OCI-LY7 (cell line): ENCODE results near the gene ZNF609. TPM values are rescaled to one million over a fixed set of nuclear protein-coding genes. Genes with fewer than 3 reads are reported as not detected.

Experiments
- BruUV-seq: library from RNA; stranded (reverse); fragments of 400-500 nt; replicated peaks from 2 replicates; lab custom pipeline; 2021; lab: Mats Ljungman, UMichigan
- CTCF ChIA-PET: fragments of 300-600 bp; sonication (Branson Sonifier 250); formaldehyde crosslinking; loops from one replicate; lab custom pipeline; 2022; ENCODE audit warnings: antibody characterized with exemption; ENCODE audit not compliant: unreplicated experiment; lab: Charles Lee
- POLR2A ChIA-PET: fragments of 300-600 bp; sonication (Branson Sonifier 250); formaldehyde crosslinking; loops from one replicate; lab custom pipeline; 2022; ENCODE audit warnings: antibody characterized with exemption; lab: Charles Lee
- DNase-seq: peaks from one replicate; pipeline ENCODE4 v3.0.0-alpha.2; 2015; ENCODE audit warnings: low spot score
- H2AFZ ChIP-seq: fragments of 200-600 bp; sonication (generic), shearing (Covaris generic); 2 replicates; pipeline ENCODE4 v1.6.1; 2014; ENCODE audit warnings: mild to moderate bottlenecking, antibody characterized with exemption, low read length, moderate library complexity
- H3K27ac ChIP-seq: fragments of 200-600 bp; sonication (generic); 2 replicates; pipeline ENCODE4 v1.5.1; 2014; ENCODE audit warnings: mixed run types, low read depth, mild to moderate bottlenecking, moderate library complexity, low read length, inconsistent platforms; ENCODE audit not compliant: poor library complexity, severe bottlenecking
- H3K36me3 ChIP-seq: fragments of 200-600 bp; sonication (generic); 2 replicates; pipeline ENCODE4 v1.6.1; 2014; ENCODE audit warnings: mild to moderate bottlenecking, antibody characterized with exemption, low read length, moderate library complexity, mixed read lengths; ENCODE audit not compliant: insufficient read depth
- H3K4me1 ChIP-seq: fragments of 200-600 bp; sonication (generic); 2 replicates; pipeline ENCODE4 v1.5.1; 2014; ENCODE audit warnings: mild to moderate bottlenecking, low read length; ENCODE audit not compliant: insufficient read depth, poor library complexity, severe bottlenecking
- H3K4me2 ChIP-seq: fragments of 200-600 bp; sonication (generic); 2 replicates; pipeline ENCODE4 v1.6.1; 2014; ENCODE audit warnings: mild to moderate bottlenecking, low read length
- H3K4me3 ChIP-seq: fragments of 200-600 bp; sonication (generic); 2 replicates; pipeline ENCODE4 v1.5.1; 2014; ENCODE audit warnings: mild to moderate bottlenecking, low read depth, low read length; ENCODE audit not compliant: poor library complexity, severe bottlenecking
- H3K79me2 ChIP-seq: fragments of 200-600 bp; sonication (generic); 2 replicates; pipeline ENCODE4 v1.6.1; 2016; ENCODE audit warnings: low read depth, mild to moderate bottlenecking, low read length, moderate library complexity, mixed read lengths; ENCODE audit not compliant: insufficient read depth
- H3K9me2 ChIP-seq: fragments of 200-600 bp; sonication (generic); 2 replicates; pipeline ENCODE4 v1.6.1; 2016; ENCODE audit warnings: mild to moderate bottlenecking, low read length, mixed read lengths; ENCODE audit not compliant: insufficient read depth
- H3K9me3 ChIP-seq: fragments of 200-600 bp; sonication (generic); 2 replicates; pipeline ENCODE4 v1.6.1; 2014; ENCODE audit warnings: mild to moderate bottlenecking, mixed run types, low read length, mixed read lengths
- H4K20me1 ChIP-seq: fragments of 200-600 bp; sonication (generic); 2 replicates; pipeline ENCODE4 v1.6.1; 2014; ENCODE audit warnings: mild to moderate bottlenecking, antibody characterized with exemption, low read length, moderate library complexity, mixed read lengths; ENCODE audit not compliant: insufficient read depth
- CTCF ChIP-seq: fragments of 200-600 bp; sonication (generic); conservative IDR thresholded peaks from 2 replicates; pipeline ENCODE4 v1.5.1; 2014; ENCODE audit warnings: mild to moderate bottlenecking, antibody characterized with exemption, low read length, moderate library complexity, mixed read lengths
- EZH2phosphoT487 ChIP-seq: fragments of 200-600 bp; sonication (generic); IDR thresholded peaks from 2 replicates; pipeline ENCODE4 v1.6.1; 2018; ENCODE audit warnings: low read depth, borderline replicate concordance, mild to moderate bottlenecking, mixed run types, antibody characterized with exemption, low read length, moderate library complexity, mixed read lengths
- intact Hi-C: fragments of 100-400 bp; cut with micrococcal nuclease; formaldehyde crosslinking; loops from one replicate; pipeline ENCODE4 v1.10.0; 2022; ENCODE audit not compliant: unreplicated experiment
- total RNA-seq, 2 experiments: library from RNA; depleted of rRNA in 1 of 2; stranded (reverse); fragments of >200 nt in 1 of 2; shearing (Covaris generic) in 1 of 2; gene quantifications; 2 replicates each; pipeline ENCODE4 v1.2.3, GENCODE V29; 2014 to 2022

ZNF609 gene
- total RNA-seq, 2 experiments from 2014 or later, result 17.2 to 35.1 TPM

- H3K9me2 ChIP-seq, result no peaks in the 10 kb centered on the region
- H4K20me1 ChIP-seq, result peaks cover 9% of the 10 kb centered on the region; the same call in 1 of the 2 replicates
- peak overlapping the region; percentile 67 for H3K4me2 ChIP-seq
- H3K36me3 ChIP-seq, result peaks cover 29% of the 10 kb centered on the region; the same call in 1 of the 2 replicates
- intact Hi-C loops, result no loop called here
- peaks cover 41% of the 10 kb centered on the region for H3K4me1 ChIP-seq
- peak overlapping the region; percentile 58 for H3K27ac ChIP-seq
- BruUV-seq, result no TSS peak
- CTCF ChIA-PET, result no interaction called here
- H3K9me3 ChIP-seq, result no peaks in the 10 kb centered on the region
- peak overlapping the region; percentile 28 for H3K4me3 ChIP-seq
- no peak overlapping the region for H2AFZ ChIP-seq
- no peak for TF ChIP-seq EZH2phosphoT487
- no peak for TF ChIP-seq CTCF
- no peak for DNase-seq
- peaks cover 43% of the 10 kb centered on the region; the same call in 1 of the 2 replicates for H3K79me2 ChIP-seq
- POLR2A ChIA-PET, result interaction anchor here (0.5 to 2.4 kb wide), 5 partner anchors 9 to 153 kb away, joined by 3 to 7 read pairs (median 4); no protein-coding TSS in a partner anchor
Observed at GRCh38 chr15:64507845-64508244, 47.5 kb downstream of the ZNF609 start.

- DNase-seq, result no peak
- Histone ChIP-seq H3K4me1 (peaks cover 6% of the 10 kb centered on the region), H3K27ac (no peak overlapping the region), H3K36me3 (peaks cover 17% of the 10 kb centered on the region; the same call in 1 of the 2 replicates), H3K9me3 (no peaks in the 10 kb centered on the region), H4K20me1 (no peaks in the 10 kb centered on the region), H3K79me2 (peaks cover 34% of the 10 kb centered on the region; the same call in 1 of the 2 replicates), H2AFZ (no peak overlapping the region), H3K4me3 (no peak overlapping the region), H3K9me2 (no peaks in the 10 kb centered on the region), H3K4me2 (no peak overlapping the region)
- POLR2A ChIA-PET, result interaction anchor here (0.5 to 1.9 kb wide), 5 partner anchors 11 to 100 kb away, joined by 3 to 8 read pairs (median 4); no protein-coding TSS in a partner anchor
- CTCF ChIA-PET, result no interaction called here
- TF ChIP-seq EZH2phosphoT487 (no peak), CTCF (no peak)
- no TSS peak for BruUV-seq
- intact Hi-C loops, result no loop called here
Observed at GRCh38 chr15:64513823-64514222, 53.4 kb downstream of the ZNF609 start.

GRCh38 chr15:64515196-64515595, 54.8 kb downstream of the ZNF609 start:
- no TSS peak for BruUV-seq
- no peak for TF ChIP-seq CTCF
- Histone ChIP-seq H3K4me2 (no peak overlapping the region), H3K79me2 (peaks cover 34% of the 10 kb centered on the region; the same call in 1 of the 2 replicates), H3K4me1 (no peaks in the 10 kb centered on the region), H2AFZ (no peak overlapping the region), H4K20me1 (no peaks in the 10 kb centered on the region), H3K9me3 (no peaks in the 10 kb centered on the region), H3K4me3 (no peak overlapping the region), H3K9me2 (no peaks in the 10 kb centered on the region), H3K36me3 (peaks cover 15% of the 10 kb centered on the region; the same call in 1 of the 2 replicates), H3K27ac (no peak overlapping the region)
- DNase-seq, result no peak
- CTCF ChIA-PET, result no interaction called here
- intact Hi-C loops, result no loop called here
- POLR2A ChIA-PET, result no interaction called here
